Measurements from ENCODE around the gene ZNF839. TPM values are rescaled to one million over a fixed set of nuclear protein-coding genes. Genes with fewer than 3 reads are reported as not detected.

Gene ZNF839
- total RNA-seq, 1 experiment from 2014 or later = 23.0 TPM

- no peaks in the 10 kb centered on the region for H3K9me3 Mint-ChIP-seq (ENCODE audit: unreplicated experiment)
- no peak overlapping the region for H3K27ac Mint-ChIP-seq (ENCODE audit: low read depth, unreplicated experiment)
- DNase-seq (ENCODE audit: unreplicated experiment) = no peak
- peaks cover 16% of the 10 kb centered on the region for H3K36me3 Mint-ChIP-seq (ENCODE audit: insufficient read depth, unreplicated experiment)
- POLR2A ChIA-PET = interaction anchor here (1.7 kb wide), 1 partner anchor 9 kb away, joined by 4 read pairs; the partner anchor contains the start of genes CINP and TECPR2
- no peaks in the 10 kb centered on the region for H3K4me1 Mint-ChIP-seq (ENCODE audit: insufficient read depth, unreplicated experiment)
- H3K27me3 Mint-ChIP-seq (ENCODE audit: insufficient read depth, unreplicated experiment) = no peaks in the 10 kb centered on the region
- no TSS peak for BruUV-seq (replicated peaks)
- H3K4me3 Mint-ChIP-seq (ENCODE audit: unreplicated experiment) = no peak overlapping the region
- CTCF ChIA-PET = interaction anchor here (0.6 kb wide), 1 partner anchor 67 kb away, joined by 3 read pairs; no protein-coding TSS in a partner anchor
- intact Hi-C loops (cut with micrococcal nuclease) = no loop called here
- TF ChIP-seq, protein P1, sequence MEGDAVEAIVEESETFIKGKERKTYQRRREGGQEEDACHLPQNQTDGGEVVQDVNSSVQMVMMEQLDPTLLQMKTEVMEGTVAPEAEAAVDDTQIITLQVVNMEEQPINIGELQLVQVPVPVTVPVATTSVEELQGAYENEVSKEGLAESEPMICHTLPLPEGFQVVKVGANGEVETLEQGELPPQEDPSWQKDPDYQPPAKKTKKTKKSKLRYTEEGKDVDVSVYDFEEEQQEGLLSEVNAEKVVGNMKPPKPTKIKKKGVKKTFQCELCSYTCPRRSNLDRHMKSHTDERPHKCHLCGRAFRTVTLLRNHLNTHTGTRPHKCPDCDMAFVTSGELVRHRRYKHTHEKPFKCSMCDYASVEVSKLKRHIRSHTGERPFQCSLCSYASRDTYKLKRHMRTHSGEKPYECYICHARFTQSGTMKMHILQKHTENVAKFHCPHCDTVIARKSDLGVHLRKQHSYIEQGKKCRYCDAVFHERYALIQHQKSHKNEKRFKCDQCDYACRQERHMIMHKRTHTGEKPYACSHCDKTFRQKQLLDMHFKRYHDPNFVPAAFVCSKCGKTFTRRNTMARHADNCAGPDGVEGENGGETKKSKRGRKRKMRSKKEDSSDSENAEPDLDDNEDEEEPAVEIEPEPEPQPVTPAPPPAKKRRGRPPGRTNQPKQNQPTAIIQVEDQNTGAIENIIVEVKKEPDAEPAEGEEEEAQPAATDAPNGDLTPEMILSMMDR (IDR thresholded peaks at IDR 0.05; ENCODE audit: unreplicated experiment) = no peak
Measured at GRCh38 chr14:102371361-102371760, 51.8 kb downstream of the ZNF839 start.

DNA sequence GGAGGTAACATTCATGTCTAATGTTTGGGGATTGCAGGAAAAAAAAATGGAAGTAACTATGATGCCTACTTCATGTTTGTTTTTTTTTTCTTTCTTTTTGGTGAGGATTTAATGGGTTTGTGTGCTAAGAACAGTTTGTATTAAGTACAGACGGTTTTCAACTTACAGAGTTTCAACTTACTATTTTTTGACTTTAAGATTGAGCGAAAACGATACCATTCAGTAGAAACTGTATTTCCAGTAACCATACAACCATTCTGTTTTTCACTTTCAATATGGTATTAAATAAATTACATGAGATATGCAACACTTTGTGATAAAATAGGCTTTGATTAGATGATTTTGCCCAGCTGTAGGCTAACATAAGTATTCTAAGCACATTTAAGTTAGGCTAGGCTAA is 53.6 kb downstream of the ZNF839 start:
- Mint-ChIP-seq H3K4me1 (ENCODE audit: insufficient read depth, unreplicated experiment) (no peaks in the 10 kb centered on the region), H3K9me3 (ENCODE audit: unreplicated experiment) (no peaks in the 10 kb centered on the region), H3K27me3 (ENCODE audit: insufficient read depth, unreplicated experiment) (no peaks in the 10 kb centered on the region), H3K4me3 (ENCODE audit: unreplicated experiment) (no peak overlapping the region), H3K36me3 (ENCODE audit: insufficient read depth, unreplicated experiment) (peaks cover 27% of the 10 kb centered on the region), H3K27ac (ENCODE audit: low read depth, unreplicated experiment) (no peak overlapping the region)
- BruUV-seq (replicated peaks) = no TSS peak
- DNase-seq (ENCODE audit: unreplicated experiment) = no peak
- intact Hi-C loops (cut with micrococcal nuclease) = no loop called here
- ChIA-PET CTCF (no interaction called here), POLR2A (no interaction called here)
- TF ChIP-seq, protein P1 (IDR thresholded peaks at IDR 0.05; ENCODE audit: unreplicated experiment) = no peak

DNA sequence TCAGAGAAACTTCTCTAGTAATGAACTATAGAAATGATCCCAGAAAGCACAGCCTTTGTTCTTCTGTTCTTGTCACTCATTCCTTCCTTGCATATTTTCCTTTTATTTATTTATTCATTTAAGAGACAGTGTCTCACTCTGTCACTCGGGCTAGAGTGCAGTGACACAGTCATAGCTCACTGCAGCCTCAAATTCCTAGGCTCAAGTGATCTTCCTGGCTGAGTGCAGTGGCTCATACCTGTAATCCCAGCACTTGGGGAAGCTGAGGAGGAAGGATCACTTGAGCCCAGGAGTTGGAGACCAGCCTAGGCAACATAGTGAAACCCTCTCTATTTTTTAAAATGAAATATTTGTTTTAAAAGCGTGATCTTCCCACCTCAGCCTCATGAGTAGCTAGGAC is 54.7 kb downstream of the ZNF839 start:
- TF ChIP-seq, protein P1 (IDR thresholded peaks at IDR 0.05; ENCODE audit: unreplicated experiment) = no peak
- no TSS peak for BruUV-seq (replicated peaks)
- intact Hi-C loops (cut with micrococcal nuclease) = no loop called here
- DNase-seq (ENCODE audit: unreplicated experiment) = no peak
- peaks cover 35% of the 10 kb centered on the region for H3K36me3 Mint-ChIP-seq (ENCODE audit: insufficient read depth, unreplicated experiment)
- H3K9me3 Mint-ChIP-seq (ENCODE audit: unreplicated experiment) = no peaks in the 10 kb centered on the region
- ChIA-PET CTCF (no interaction called here), POLR2A (interaction anchor here (1.0 kb wide), 1 partner anchor 54 kb away, joined by 5 read pairs; the partner anchor contains the start of gene ZNF839)
- no peak overlapping the region for H3K4me3 Mint-ChIP-seq (ENCODE audit: unreplicated experiment)
- H3K27me3 Mint-ChIP-seq (ENCODE audit: insufficient read depth, unreplicated experiment) = no peaks in the 10 kb centered on the region
- H3K27ac Mint-ChIP-seq (ENCODE audit: low read depth, unreplicated experiment) = no peak overlapping the region
- H3K4me1 Mint-ChIP-seq (ENCODE audit: insufficient read depth, unreplicated experiment) = no peaks in the 10 kb centered on the region

GRCh38 chr14:102375119-102375518 is 55.6 kb downstream of the ZNF839 start:
- TF ChIP-seq, protein P1 (IDR thresholded peaks at IDR 0.05; ENCODE audit: unreplicated experiment) = no peak
- Mint-ChIP-seq H3K4me3 (ENCODE audit: unreplicated experiment) (no peak overlapping the region), H3K27me3 (ENCODE audit: insufficient read depth, unreplicated experiment) (no peaks in the 10 kb centered on the region), H3K27ac (ENCODE audit: low read depth, unreplicated experiment) (no peak overlapping the region), H3K4me1 (ENCODE audit: insufficient read depth, unreplicated experiment) (no peaks in the 10 kb centered on the region), H3K36me3 (ENCODE audit: insufficient read depth, unreplicated experiment) (peaks cover 35% of the 10 kb centered on the region), H3K9me3 (ENCODE audit: unreplicated experiment) (no peaks in the 10 kb centered on the region)
- no peak for DNase-seq (ENCODE audit: unreplicated experiment)
- no TSS peak for BruUV-seq (replicated peaks)
- intact Hi-C loops (cut with micrococcal nuclease) = no loop called here
- ChIA-PET POLR2A (interaction anchor here (1.0 to 1.4 kb wide), 3 partner anchors 8 to 55 kb away, joined by 3 to 5 read pairs (median 4); partner anchors contain the start of gene ZNF839), CTCF (interaction anchor here (0.5 to 0.6 kb wide), 3 partner anchors 9 to 45 kb away, joined by 3 to 4 read pairs (median 3); no protein-coding TSS in a partner anchor)

All from MCF 10A (cell line).